ENCODE measurements around the gene GLYAT. TPM values are rescaled to one million over a fixed set of nuclear protein-coding genes. Genes with fewer than 3 reads are reported as not detected.

The GLYAT gene
- total RNA-seq, 6 experiments from 2014 or later = 62.2 to 399 (median 159) TPM

DNA sequence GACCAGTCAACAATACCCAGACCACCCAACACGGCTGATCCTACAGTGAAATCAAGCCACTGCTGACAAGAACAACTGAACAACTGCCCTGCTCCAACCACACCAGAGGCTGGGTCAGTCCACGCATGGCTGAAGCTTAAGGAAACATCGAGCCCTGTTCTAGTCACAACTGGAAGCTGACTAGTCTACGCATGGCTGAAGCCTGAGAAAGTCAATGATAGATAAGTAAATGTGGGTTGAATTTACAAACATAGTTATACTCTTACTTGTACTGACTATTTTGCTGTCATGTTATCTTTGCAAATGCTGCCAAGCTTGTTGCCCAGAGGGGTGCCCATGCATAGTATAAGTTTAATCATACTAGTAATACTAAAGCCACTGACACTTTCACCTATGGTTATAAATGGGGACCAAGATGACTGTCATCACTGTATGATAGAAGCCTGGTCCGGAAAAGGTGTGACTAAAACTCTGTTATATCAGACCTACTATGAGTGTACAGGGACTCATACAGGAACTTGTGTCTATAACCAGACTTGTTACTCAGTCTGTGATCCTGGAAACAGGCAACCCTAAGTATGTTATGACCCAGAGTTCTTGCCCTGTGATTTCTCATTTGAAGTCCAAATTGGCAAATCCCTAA is 43.4 kb upstream of the GLYAT start:
- H3K4me1 ChIP-seq = no peaks in the 10 kb centered on the region
- ATAC-seq (no peak), DNase-seq (no peak)
- H3K4me3 ChIP-seq = no peak overlapping the region
- H3K27ac ChIP-seq = no peak overlapping the region
- no peaks in the 10 kb centered on the region for H3K9me3 ChIP-seq
- TF ChIP-seq POLR2A (IDR thresholded peaks at IDR 0.05) = no peak
- TF ChIP-seq, protein P1, sequence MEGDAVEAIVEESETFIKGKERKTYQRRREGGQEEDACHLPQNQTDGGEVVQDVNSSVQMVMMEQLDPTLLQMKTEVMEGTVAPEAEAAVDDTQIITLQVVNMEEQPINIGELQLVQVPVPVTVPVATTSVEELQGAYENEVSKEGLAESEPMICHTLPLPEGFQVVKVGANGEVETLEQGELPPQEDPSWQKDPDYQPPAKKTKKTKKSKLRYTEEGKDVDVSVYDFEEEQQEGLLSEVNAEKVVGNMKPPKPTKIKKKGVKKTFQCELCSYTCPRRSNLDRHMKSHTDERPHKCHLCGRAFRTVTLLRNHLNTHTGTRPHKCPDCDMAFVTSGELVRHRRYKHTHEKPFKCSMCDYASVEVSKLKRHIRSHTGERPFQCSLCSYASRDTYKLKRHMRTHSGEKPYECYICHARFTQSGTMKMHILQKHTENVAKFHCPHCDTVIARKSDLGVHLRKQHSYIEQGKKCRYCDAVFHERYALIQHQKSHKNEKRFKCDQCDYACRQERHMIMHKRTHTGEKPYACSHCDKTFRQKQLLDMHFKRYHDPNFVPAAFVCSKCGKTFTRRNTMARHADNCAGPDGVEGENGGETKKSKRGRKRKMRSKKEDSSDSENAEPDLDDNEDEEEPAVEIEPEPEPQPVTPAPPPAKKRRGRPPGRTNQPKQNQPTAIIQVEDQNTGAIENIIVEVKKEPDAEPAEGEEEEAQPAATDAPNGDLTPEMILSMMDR (IDR thresholded peaks at IDR 0.05) = no peak
- 87% methylated on average over 4 of the region's 5 CpGs for WGBS (ENCODE audit: insufficient coverage, low coverage, low lambda C conversion rate, missing lambda C conversion rate)
- intact Hi-C loops (cut with DNase I) = no loop called here
- no peaks in the 10 kb centered on the region for H3K27me3 ChIP-seq
- no peaks in the 10 kb centered on the region for H3K36me3 ChIP-seq

DNA sequence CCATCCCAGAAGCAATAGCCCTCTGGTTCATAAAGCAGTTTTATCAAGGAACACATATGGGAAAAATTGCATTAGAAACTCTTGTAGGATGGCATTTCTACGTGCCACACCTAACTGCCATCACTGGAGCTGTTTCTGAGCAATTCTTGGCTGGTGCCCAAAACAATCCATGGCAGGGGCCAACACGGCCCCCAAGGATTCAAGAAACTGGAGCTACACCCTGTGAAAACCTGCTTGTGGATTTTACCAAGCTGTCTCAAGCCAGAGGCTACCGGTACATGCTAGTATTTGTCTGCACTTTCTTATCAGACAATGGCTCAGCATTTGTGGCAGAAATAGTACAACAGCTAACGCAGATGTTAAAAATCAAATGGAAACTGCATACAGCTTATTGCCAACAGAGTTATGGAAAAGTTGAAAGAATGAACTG is 42.4 kb upstream of the GLYAT start:
- no peak overlapping the region for H3K4me3 ChIP-seq
- no peak overlapping the region for H3K27ac ChIP-seq
- DNase-seq (no peak), ATAC-seq (no peak)
- TF ChIP-seq, protein P1 (IDR thresholded peaks at IDR 0.05) = no peak
- TF ChIP-seq POLR2A (IDR thresholded peaks at IDR 0.05) = no peak
- no peaks in the 10 kb centered on the region for H3K27me3 ChIP-seq
- 55% methylated on average over 4 of the region's 4 CpGs for WGBS (ENCODE audit: insufficient coverage, low coverage, low lambda C conversion rate, missing lambda C conversion rate)
- H3K4me1 ChIP-seq = peaks cover 0 to 3% (median 0%) of the 10 kb centered on the region in 4 donors
- no peaks in the 10 kb centered on the region for H3K36me3 ChIP-seq
- intact Hi-C loops (cut with DNase I) = no loop called here
- H3K9me3 ChIP-seq = no peaks in the 10 kb centered on the region

DNA sequence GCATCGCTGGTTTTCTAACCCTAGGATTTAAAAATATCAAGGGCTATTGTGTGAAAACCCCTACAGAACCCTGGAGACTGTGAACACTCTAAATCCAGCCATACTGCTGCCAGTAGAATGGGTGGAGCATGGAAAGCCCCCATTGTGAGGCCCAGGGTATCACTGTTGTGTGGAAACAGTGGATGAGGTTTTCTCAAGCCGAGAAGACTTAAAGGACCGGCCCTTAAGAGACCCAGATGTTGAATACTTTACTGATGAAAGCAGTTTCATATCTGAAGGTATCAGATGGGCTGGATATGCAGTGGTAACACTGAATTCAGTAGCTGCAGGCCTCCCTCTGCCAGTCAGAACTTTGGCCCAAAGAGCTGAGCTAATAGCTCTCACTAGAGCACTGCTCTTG is 41.6 kb upstream of the GLYAT start:
- intact Hi-C loops (cut with DNase I) = no loop called here
- Histone ChIP-seq H3K36me3 (no peaks in the 10 kb centered on the region), H3K4me3 (no peak overlapping the region), H3K4me1 (peaks cover 0 to 8% (median 0%) of the 10 kb centered on the region in 4 donors), H3K27ac (no peak overlapping the region), H3K27me3 (no peaks in the 10 kb centered on the region), H3K9me3 (no peaks in the 10 kb centered on the region)
- TF ChIP-seq, protein P1 (IDR thresholded peaks at IDR 0.05) = no peak
- no peak for TF ChIP-seq POLR2A (IDR thresholded peaks at IDR 0.05)
- ATAC-seq (no peak), DNase-seq (no peak)
- 86% methylated on average over 1 of the region's 3 CpGs for WGBS (ENCODE audit: insufficient coverage, low coverage, low lambda C conversion rate, missing lambda C conversion rate)

DNA sequence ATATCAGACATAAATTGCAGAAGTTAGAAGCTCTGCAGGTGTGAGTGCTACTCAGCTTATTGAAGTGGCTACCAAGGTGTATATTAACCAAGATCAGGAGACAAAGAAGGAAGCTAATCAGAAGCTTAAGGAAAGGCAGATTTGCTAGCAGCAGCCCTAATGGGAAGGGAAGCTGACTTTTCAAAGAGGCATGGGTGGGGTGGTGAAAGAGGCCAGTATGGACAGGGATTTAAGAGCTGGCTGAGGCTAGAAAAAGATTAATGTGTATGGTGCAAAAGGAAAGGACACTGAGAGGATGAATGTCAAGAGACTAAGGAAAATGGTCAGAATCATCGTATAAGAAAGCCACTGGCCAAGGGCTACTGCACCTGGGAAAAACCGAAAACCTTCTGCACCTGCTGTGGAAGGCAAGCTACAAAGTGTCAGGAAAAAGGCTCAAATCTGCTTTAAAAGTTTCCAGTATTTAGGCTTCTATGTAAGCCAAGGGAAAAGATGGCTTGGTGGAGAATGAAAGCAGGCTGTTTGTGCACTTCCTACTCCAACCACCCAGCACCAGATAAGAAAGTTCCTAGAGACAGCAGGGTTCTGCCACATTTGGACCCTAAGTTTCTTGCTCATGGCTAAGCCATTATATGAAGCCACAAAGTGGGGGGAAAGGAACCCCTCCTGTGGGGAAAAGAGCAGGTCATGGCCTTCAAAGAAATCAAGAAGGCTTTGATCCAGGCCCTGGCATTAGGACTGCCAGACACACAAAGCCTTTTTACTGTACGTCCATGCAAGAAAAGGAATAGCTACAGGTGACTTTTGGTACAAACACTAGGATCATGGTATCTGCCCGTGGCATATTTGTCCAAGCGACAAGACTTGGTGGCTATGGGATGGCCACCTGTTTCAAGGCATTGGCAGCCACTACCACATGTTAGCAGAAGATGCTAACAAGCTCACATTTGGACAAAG is 40.9 kb upstream of the GLYAT start:
- 94% methylated on average over 4 of the region's 5 CpGs for WGBS (ENCODE audit: insufficient coverage, low coverage, low lambda C conversion rate, missing lambda C conversion rate)
- peaks cover 0 to 12% (median 0%) of the 10 kb centered on the region in 4 donors for H3K4me1 ChIP-seq
- no peak overlapping the region for H3K4me3 ChIP-seq
- TF ChIP-seq, protein P1 (IDR thresholded peaks at IDR 0.05) = no peak
- no peak for TF ChIP-seq POLR2A (IDR thresholded peaks at IDR 0.05)
- no peak for ATAC-seq
- H3K9me3 ChIP-seq = no peaks in the 10 kb centered on the region
- no peaks in the 10 kb centered on the region for H3K36me3 ChIP-seq
- H3K27me3 ChIP-seq = no peaks in the 10 kb centered on the region
- intact Hi-C loops (cut with DNase I) = no loop called here
- no peak overlapping the region for H3K27ac ChIP-seq
- no peak for DNase-seq

All from right lobe of liver (tissue), 6 donors.